Transverse colon (tissue), 4 donors: ENCODE measurements around the gene FLACC1. TPM values are rescaled to one million over a fixed set of nuclear protein-coding genes. Genes with fewer than 3 reads are reported as not detected.

Source experiments
- DNase-seq: peaks from one replicate; pipeline ENCODE4 v3.0.0-alpha.2; 2019
- H3K27ac ChIP-seq, 4 donors: fragments of 200-600 bp; sonication (generic); 2 replicates each; pipeline ENCODE4 v1.5.1; 2016 to 2018; ENCODE audit warnings: inconsistent platforms in 4 of 4
- H3K27me3 ChIP-seq: fragments of 200-600 bp; sonication (generic); 2 replicates; pipeline ENCODE4 v1.5.1; 2017; ENCODE audit warnings: inconsistent platforms
- H3K36me3 ChIP-seq, 4 donors: fragments of 200-600 bp; sonication (generic); 2 replicates each; pipeline ENCODE4 v1.5.1; 2017 to 2019; ENCODE audit warnings: inconsistent platforms in 4 of 4
- H3K4me1 ChIP-seq, 4 donors: fragments of 200-600 bp; sonication (generic); 2 replicates each; pipeline ENCODE4 v1.5.1; 2017 to 2020; ENCODE audit warnings: inconsistent platforms in 4 of 4
- H3K4me3 ChIP-seq, 4 donors: fragments of 200-600 bp; sonication (generic); 1 replicate in 1 of 4; 2 replicates in 3 of 4; pipeline versions ENCODE4 v1.5.1 to v1.6.1; 2017 to 2019; ENCODE audit warnings: inconsistent platforms in 4 of 4
- H3K9me3 ChIP-seq, 2 donors: fragments of 200-600 bp; sonication (generic); 2 replicates each; pipeline ENCODE4 v1.5.1; 2017 to 2019; ENCODE audit warnings: inconsistent platforms in 2 of 2
- EP300 ChIP-seq: sonication (generic); formaldehyde crosslinking; IDR thresholded peaks from one replicate; pipeline ENCODE4 v1.6.1; 2017; ENCODE audit warnings: antibody characterized with exemption, low read depth
- POLR2A ChIP-seq: fragments of 450-650 bp; IDR thresholded peaks from one replicate; pipeline ENCODE4 v1.6.1; 2016; ENCODE audit warnings: antibody characterized with exemption, mild to moderate bottlenecking, moderate library complexity
- POLR2AphosphoS5 ChIP-seq, 3 donors: sonication (generic); formaldehyde crosslinking; IDR thresholded peaks; one replicate each; pipeline ENCODE4 v1.6.1; 2016; ENCODE audit warnings: antibody characterized with exemption in 3 of 3
- WGBS, 2 donors: methylation state at CpG; one replicate each; pipeline ENCODE4 v1.1.5; 2018; ENCODE audit warnings: low coverage in 1 of 2; 5-methylcytosine and 5-hydroxymethylcytosine counted together
- in situ Hi-C, 4 donors: fragments of 200-750 bp; cut with MboI; loops; one replicate each; pipeline versions ENCODE4 v1.15.0 to v1.15.1; 2017; ENCODE audit warnings: low sequenced_read_pairs in 3 of 4, low pct_ligation_motif_present in 1 of 4, low pct_unique_long_range_greater_than_20kb in 1 of 4
- intact Hi-C: fragments of 100-400 bp; cut with DNase I; formaldehyde crosslinking; loops from one replicate; pipeline ENCODE4 v1.15.1; 2023; ENCODE audit warnings: low total_unique reads
- total RNA-seq, 4 donors: library from RNA; depleted of rRNA; stranded (reverse); fragments of >200 nt; gene quantifications; one replicate each; pipeline ENCODE4 v1.1.0, GENCODE V29; 2016
- TF ChIP-seq, protein P1 (sequence below), 5 experiments: fragments of 200-600 bp in 3 of 5; fragments of 450-650 bp in 2 of 5; sonication (generic) in 3 of 5; IDR thresholded peaks; 1 replicate in 2 of 5; 2 replicates in 3 of 5; pipeline ENCODE4 v1.5.1; 2016 to 2017; ENCODE audit warnings: antibody characterized with exemption in 5 of 5, inconsistent platforms in 3 of 5, mild to moderate bottlenecking in 2 of 5, moderate library complexity in 1 of 5

The FLACC1 gene
- total RNA-seq, 4 donors from 2014 or later = 1.6 to 5.2 (median 4.3) TPM; not detected in 1

DNA sequence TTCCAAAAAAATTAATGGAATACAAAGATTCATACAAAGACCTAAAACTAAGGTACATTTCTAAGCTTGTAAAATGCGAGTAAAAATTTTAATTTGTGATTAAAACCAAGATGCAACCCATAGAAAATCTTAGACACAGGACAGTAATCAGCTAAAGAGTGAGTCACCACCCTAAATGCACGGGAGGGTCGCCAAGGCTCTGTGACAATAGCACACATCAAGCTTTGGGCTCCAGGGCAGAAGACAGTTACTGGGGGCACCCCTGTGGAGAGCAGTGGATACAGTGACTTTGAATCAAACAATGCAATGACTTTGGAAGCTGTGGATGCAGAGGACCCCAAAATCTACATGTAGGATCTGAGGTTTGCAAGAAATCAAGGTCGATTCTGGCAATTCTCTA lies 7.5 kb downstream of the FLACC1 start:
- H3K36me3 ChIP-seq = no peaks in the 10 kb centered on the region
- no peak for TF ChIP-seq EP300
- no peak for TF ChIP-seq POLR2A
- no peak for TF ChIP-seq POLR2AphosphoS5 (IDR thresholded peaks at IDR 0.05)
- TF ChIP-seq, protein P1, sequence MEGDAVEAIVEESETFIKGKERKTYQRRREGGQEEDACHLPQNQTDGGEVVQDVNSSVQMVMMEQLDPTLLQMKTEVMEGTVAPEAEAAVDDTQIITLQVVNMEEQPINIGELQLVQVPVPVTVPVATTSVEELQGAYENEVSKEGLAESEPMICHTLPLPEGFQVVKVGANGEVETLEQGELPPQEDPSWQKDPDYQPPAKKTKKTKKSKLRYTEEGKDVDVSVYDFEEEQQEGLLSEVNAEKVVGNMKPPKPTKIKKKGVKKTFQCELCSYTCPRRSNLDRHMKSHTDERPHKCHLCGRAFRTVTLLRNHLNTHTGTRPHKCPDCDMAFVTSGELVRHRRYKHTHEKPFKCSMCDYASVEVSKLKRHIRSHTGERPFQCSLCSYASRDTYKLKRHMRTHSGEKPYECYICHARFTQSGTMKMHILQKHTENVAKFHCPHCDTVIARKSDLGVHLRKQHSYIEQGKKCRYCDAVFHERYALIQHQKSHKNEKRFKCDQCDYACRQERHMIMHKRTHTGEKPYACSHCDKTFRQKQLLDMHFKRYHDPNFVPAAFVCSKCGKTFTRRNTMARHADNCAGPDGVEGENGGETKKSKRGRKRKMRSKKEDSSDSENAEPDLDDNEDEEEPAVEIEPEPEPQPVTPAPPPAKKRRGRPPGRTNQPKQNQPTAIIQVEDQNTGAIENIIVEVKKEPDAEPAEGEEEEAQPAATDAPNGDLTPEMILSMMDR (IDR thresholded peaks at IDR 0.05) = no peak
- intact Hi-C loops (no loop called here), in situ Hi-C loops (no loop called here)
- no peaks in the 10 kb centered on the region for H3K4me1 ChIP-seq
- no peak overlapping the region for H3K27ac ChIP-seq
- H3K27me3 ChIP-seq = no peaks in the 10 kb centered on the region
- no peak overlapping the region for H3K4me3 ChIP-seq
- DNase-seq = no peak
- no peaks in the 10 kb centered on the region for H3K9me3 ChIP-seq
- WGBS, 2 donors = 39 to 59% methylated on average over 2 to 4 of the region's 4 CpGs

DNA sequence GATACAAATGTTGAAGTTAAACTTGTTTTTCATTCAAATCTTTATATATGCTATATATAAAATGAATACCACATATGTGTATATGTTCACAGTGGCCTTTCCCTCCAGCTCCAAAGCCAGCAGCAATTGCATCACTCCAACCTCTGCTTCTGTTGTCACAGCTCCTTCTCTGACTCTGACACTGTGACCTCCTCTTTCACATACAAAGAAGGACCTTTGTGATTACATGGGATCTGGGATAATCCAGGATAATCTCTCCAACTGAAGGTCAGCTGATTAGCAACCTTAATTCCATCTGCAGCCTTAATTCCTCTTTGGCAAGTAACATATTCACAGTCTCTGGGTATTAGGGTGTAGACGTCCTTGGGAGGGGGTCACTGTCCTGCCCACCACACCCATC lies 8.4 kb downstream of the FLACC1 start:
- intact Hi-C loops (no loop called here), in situ Hi-C loops (no loop called here)
- no peaks in the 10 kb centered on the region for H3K27me3 ChIP-seq
- H3K27ac ChIP-seq = no peak overlapping the region
- no peak for DNase-seq
- no peaks in the 10 kb centered on the region for H3K4me1 ChIP-seq
- no peaks in the 10 kb centered on the region for H3K36me3 ChIP-seq
- no peak overlapping the region for H3K4me3 ChIP-seq
- WGBS, 2 donors = 55% methylated on average over 1 of the region's 1 CpG; no CpG with 5 or more reads in 1 of the 2 donors
- H3K9me3 ChIP-seq = no peaks in the 10 kb centered on the region
- TF ChIP-seq POLR2A (no peak), EP300 (no peak), POLR2AphosphoS5 (IDR thresholded peaks at IDR 0.05) (no peak)
- TF ChIP-seq, protein P1 (IDR thresholded peaks at IDR 0.05) = no peak

DNA sequence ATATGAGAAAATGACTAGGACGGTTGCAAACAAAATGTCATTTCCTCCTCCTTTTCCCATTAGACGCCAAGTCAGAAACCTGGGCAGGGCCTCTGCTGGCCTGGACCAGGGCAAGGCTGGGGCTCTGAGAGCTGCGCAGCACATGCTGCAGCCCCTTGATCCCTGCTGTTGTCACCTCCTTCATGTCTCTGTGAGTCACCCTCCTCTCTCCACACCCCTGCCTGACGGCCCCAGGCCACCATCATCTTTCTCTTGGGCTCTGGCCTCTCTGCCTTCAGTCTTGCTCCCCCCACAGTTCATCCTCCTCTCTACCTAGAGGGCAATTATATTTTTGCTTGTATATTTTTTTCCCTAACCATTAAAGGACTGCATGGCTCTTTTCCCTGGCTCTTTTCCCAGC lies 10.0 kb downstream of the FLACC1 start:
- 92 to 100% methylated on average over 1 to 4 of the region's 4 CpGs for WGBS, 2 donors
- no peaks in the 10 kb centered on the region for H3K36me3 ChIP-seq
- in situ Hi-C loops = no loop called here
- DNase-seq = no peak
- TF ChIP-seq POLR2AphosphoS5 (IDR thresholded peaks at IDR 0.05) (no peak), POLR2A (no peak), EP300 (no peak)
- TF ChIP-seq, protein P1 (IDR thresholded peaks at IDR 0.05) = no peak
- H3K4me1 ChIP-seq = no peaks in the 10 kb centered on the region
- no peak overlapping the region for H3K4me3 ChIP-seq
- intact Hi-C loops = no loop called here
- H3K27me3 ChIP-seq = no peaks in the 10 kb centered on the region
- no peak overlapping the region for H3K27ac ChIP-seq
- H3K9me3 ChIP-seq = no peaks in the 10 kb centered on the region

DNA sequence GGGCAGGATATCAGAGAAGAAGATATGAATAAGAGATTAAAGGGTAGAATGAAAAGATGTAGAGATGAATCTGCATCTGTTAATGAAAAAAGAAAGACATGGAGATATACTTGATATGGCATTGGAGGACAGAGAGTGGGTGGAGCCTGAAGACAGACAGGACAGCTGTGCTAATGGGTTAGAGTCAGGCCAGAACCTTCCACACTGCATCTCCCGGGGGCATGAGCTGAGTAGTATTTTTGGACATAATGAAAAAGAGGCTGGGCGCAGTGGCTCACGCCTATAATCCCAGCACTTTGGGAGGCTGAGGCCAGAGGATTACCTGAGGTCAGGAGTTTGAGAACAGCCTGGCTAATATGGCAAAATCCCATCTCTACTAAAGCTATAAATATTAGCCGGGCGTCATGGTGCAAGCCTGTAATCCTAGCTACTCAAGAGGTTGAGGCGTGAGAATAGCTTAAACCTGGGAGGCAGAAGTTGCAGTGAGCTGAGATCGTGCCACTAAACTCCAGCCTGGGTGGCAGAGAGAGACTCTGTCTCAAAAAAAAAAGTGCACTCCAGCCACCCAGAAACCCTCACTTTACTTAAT lies 11.4 kb downstream of the FLACC1 start:
- Histone ChIP-seq H3K27me3 (no peaks in the 10 kb centered on the region), H3K27ac (no peak overlapping the region), H3K4me3 (no peak overlapping the region), H3K9me3 (no peaks in the 10 kb centered on the region), H3K4me1 (no peaks in the 10 kb centered on the region), H3K36me3 (no peaks in the 10 kb centered on the region)
- WGBS, 2 donors = 93 to 100% methylated on average over 1 to 7 of the region's 7 CpGs
- TF ChIP-seq, protein P1 (IDR thresholded peaks at IDR 0.05) = no peak
- no peak for TF ChIP-seq POLR2A
- no peak for TF ChIP-seq EP300
- TF ChIP-seq POLR2AphosphoS5 (IDR thresholded peaks at IDR 0.05) = no peak
- intact Hi-C loops (no loop called here), in situ Hi-C loops (no loop called here)
- no peak for DNase-seq
